T47D (cell line): ENCODE measurements around the gene LHFPL2.

ENCODE experiments used
- DNase-seq, 2 experiments: peaks; one replicate each; pipeline versions ENCODE4 v3.0.0 to v3.0.0-alpha.2; 2011 to 2012; ENCODE audit warnings: low read depth in 1 of 2, low spot score in 1 of 2
- JUND ChIP-seq: IDR thresholded peaks from 2 replicates; pipeline ENCODE4 v1.6.1; 2012; ENCODE audit warnings: low read depth
- in situ Hi-C: cut with HindIII; loops from 2 replicates; pipeline ENCODE4 v1.10.0; 2016; ENCODE audit warnings: low sequenced_read_pairs, low pct_unique_long_range_greater_than_20kb

LHFPL2 gene

GRCh38 chr5:78553580-78554353, 94.8 kb downstream of the LHFPL2 start:
- in situ Hi-C loops, result no loop called here
- TF ChIP-seq JUND, result no peak
- no peak for DNase-seq

- no peak for DNase-seq
- TF ChIP-seq JUND, result no peak
- in situ Hi-C loops, result no loop called here
These were observed 95.7 kb downstream of the LHFPL2 start for GRCh38 chr5:78552729-78553342.

GRCh38 chr5:78550891-78551290, 97.7 kb downstream of the LHFPL2 start:
- in situ Hi-C loops, result no loop called here
- DNase-seq, result no peak
- no peak for TF ChIP-seq JUND

- no peak for DNase-seq
- TF ChIP-seq JUND, result no peak
- in situ Hi-C loops, result no loop called here
These were observed 99.5 kb downstream of the LHFPL2 start for GRCh38 chr5:78549043-78549442.

- no peak for TF ChIP-seq JUND
- no peak for DNase-seq
- in situ Hi-C loops, result no loop called here
These were observed 100.6 kb downstream of the LHFPL2 start for GRCh38 chr5:78547731-78548615.

- DNase-seq, result no peak
- in situ Hi-C loops, result no loop called here
- no peak for TF ChIP-seq JUND
These were observed 101.4 kb downstream of the LHFPL2 start for GRCh38 chr5:78547183-78547582.

GRCh38 chr5:78546276-78546996, 102.1 kb downstream of the LHFPL2 start:
- in situ Hi-C loops, result no loop called here
- DNase-seq, result no peak
- no peak for TF ChIP-seq JUND

- no peak for DNase-seq
- no peak for TF ChIP-seq JUND
- in situ Hi-C loops, result no loop called here
These were observed 103.2 kb downstream of the LHFPL2 start for GRCh38 chr5:78545406-78545805.

GRCh38 chr5:78544561-78545201, 103.9 kb downstream of the LHFPL2 start:
- in situ Hi-C loops, result no loop called here
- no peak for TF ChIP-seq JUND
- no peak for DNase-seq

- in situ Hi-C loops, result no loop called here
- DNase-seq, result no peak
- TF ChIP-seq JUND, result no peak
These were observed 104.7 kb downstream of the LHFPL2 start for GRCh38 chr5:78543916-78544315.

GRCh38 chr5:78543292-78543691, 105.3 kb downstream of the LHFPL2 start:
- in situ Hi-C loops, result no loop called here
- no peak for TF ChIP-seq JUND
- no peak for DNase-seq

GRCh38 chr5:78542321-78542840, 106.2 kb downstream of the LHFPL2 start:
- in situ Hi-C loops, result no loop called here
- DNase-seq, result no peak
- no peak for TF ChIP-seq JUND
